HEK293 (cell line): Measurements from ENCODE around the gene NAT14.

Experiments used
- TF ChIP-seq, protein P1 (sequence below): fragments of 450-650 bp; formaldehyde crosslinking; IDR thresholded peaks from 2 replicates; pipeline ENCODE4 v1.5.1; 2016; ENCODE audit warnings: missing biosample characterization, missing genetic modification characterization
- TF ChIP-seq, protein P2 (sequence below): fragments of 450-650 bp; formaldehyde crosslinking; conservative IDR thresholded peaks from 2 replicates; pipeline ENCODE4 v1.5.1; 2016; ENCODE audit warnings: low read depth, missing biosample characterization, missing genetic modification characterization

DNA sequence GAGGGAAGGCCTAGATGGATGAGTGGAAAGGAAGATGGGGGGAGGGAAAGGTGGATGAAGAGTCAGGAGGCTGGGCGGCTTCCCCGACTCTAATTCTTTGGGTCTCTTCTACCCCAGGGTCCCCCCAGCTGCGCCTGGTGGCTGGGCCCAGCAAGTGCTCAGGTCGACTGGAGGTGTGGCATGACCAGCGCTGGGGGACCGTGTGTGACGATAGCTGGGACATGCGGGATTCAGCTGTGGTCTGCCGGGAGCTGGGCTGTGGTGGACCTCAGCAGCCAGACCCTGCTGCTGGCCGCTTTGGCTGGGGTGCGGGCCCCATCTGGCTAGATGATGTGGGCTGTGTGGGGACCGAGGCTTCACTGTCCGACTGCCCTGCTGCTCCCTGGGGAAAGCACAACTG is 12.8 kb downstream of the NAT14 start:
- TF ChIP-seq, protein P1, sequence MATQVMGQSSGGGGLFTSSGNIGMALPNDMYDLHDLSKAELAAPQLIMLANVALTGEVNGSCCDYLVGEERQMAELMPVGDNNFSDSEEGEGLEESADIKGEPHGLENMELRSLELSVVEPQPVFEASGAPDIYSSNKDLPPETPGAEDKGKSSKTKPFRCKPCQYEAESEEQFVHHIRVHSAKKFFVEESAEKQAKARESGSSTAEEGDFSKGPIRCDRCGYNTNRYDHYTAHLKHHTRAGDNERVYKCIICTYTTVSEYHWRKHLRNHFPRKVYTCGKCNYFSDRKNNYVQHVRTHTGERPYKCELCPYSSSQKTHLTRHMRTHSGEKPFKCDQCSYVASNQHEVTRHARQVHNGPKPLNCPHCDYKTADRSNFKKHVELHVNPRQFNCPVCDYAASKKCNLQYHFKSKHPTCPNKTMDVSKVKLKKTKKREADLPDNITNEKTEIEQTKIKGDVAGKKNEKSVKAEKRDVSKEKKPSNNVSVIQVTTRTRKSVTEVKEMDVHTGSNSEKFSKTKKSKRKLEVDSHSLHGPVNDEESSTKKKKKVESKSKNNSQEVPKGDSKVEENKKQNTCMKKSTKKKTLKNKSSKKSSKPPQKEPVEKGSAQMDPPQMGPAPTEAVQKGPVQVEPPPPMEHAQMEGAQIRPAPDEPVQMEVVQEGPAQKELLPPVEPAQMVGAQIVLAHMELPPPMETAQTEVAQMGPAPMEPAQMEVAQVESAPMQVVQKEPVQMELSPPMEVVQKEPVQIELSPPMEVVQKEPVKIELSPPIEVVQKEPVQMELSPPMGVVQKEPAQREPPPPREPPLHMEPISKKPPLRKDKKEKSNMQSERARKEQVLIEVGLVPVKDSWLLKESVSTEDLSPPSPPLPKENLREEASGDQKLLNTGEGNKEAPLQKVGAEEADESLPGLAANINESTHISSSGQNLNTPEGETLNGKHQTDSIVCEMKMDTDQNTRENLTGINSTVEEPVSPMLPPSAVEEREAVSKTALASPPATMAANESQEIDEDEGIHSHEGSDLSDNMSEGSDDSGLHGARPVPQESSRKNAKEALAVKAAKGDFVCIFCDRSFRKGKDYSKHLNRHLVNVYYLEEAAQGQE, result no peak
- TF ChIP-seq, protein P2, sequence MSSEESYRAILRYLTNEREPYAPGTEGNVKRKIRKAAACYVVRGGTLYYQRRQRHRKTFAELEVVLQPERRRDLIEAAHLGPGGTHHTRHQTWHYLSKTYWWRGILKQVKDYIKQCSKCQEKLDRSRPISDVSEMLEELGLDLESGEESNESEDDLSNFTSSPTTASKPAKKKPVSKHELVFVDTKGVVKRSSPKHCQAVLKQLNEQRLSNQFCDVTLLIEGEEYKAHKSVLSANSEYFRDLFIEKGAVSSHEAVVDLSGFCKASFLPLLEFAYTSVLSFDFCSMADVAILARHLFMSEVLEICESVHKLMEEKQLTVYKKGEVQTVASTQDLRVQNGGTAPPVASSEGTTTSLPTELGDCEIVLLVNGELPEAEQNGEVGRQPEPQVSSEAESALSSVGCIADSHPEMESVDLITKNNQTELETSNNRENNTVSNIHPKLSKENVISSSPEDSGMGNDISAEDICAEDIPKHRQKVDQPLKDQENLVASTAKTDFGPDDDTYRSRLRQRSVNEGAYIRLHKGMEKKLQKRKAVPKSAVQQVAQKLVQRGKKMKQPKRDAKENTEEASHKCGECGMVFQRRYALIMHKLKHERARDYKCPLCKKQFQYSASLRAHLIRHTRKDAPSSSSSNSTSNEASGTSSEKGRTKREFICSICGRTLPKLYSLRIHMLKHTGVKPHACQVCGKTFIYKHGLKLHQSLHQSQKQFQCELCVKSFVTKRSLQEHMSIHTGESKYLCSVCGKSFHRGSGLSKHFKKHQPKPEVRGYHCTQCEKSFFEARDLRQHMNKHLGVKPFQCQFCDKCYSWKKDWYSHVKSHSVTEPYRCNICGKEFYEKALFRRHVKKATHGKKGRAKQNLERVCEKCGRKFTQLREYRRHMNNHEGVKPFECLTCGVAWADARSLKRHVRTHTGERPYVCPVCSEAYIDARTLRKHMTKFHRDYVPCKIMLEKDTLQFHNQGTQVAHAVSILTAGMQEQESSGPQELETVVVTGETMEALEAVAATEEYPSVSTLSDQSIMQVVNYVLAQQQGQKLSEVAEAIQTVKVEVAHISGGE (tag by site-specific recombination), result no peak
